Activated CD4-positive, alpha-beta T cell treated with anti-CD3 and anti-CD28 coated beads for 1 hour (primary cell): ENCODE measurements around the gene FAM170B.

Source experiments
- DNase-seq: peaks from one replicate; pipeline ENCODE4 v3.0.0-alpha.2; 2020

The FAM170B gene

GRCh38 chr10:49096890-49097445, 36.9 kb downstream of the FAM170B start:
- no peak for DNase-seq

DNA sequence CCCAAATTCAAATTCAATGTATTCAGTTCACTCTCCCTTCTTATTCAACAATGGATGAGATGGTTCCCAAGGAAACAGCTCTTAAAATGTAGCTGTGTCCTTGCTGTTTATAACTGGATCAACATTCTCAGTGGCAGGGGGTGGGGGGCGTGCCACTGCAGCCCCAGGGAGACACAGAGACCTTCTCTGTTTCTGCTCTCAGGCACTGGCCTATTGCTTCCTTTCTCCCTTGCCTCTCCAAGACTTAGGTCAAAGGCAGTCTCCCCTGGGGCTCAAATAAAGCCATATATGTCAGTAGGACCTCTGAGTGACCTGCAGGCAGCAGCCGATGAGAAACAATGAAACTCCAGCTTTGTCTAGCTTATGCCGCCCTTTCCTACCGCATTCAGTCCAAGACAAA, 39.2 kb downstream of the FAM170B start:
- no peak for DNase-seq

DNA sequence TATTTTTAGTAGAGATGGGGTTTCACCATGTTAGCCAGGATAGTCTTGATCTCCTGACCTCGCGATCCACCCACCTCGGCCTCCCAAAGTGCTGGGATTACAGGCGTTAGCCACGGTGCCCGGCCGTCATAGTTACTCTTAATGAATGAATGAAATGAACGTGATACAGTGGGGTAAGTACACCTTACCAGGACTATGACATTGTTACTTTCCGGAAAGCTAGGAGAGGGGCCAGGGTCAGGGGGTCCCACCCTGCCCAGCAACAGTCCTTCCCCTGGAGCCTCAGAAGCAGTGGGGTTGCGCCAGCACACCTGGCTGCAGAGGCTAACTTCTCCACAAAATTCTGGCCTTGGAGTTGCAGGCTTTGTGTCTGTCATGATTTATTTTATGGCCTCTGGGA, 39.9 kb downstream of the FAM170B start:
- DNase-seq, result no peak

GRCh38 chr10:49092477-49092876, 41.3 kb downstream of the FAM170B start:
- no peak for DNase-seq

DNA sequence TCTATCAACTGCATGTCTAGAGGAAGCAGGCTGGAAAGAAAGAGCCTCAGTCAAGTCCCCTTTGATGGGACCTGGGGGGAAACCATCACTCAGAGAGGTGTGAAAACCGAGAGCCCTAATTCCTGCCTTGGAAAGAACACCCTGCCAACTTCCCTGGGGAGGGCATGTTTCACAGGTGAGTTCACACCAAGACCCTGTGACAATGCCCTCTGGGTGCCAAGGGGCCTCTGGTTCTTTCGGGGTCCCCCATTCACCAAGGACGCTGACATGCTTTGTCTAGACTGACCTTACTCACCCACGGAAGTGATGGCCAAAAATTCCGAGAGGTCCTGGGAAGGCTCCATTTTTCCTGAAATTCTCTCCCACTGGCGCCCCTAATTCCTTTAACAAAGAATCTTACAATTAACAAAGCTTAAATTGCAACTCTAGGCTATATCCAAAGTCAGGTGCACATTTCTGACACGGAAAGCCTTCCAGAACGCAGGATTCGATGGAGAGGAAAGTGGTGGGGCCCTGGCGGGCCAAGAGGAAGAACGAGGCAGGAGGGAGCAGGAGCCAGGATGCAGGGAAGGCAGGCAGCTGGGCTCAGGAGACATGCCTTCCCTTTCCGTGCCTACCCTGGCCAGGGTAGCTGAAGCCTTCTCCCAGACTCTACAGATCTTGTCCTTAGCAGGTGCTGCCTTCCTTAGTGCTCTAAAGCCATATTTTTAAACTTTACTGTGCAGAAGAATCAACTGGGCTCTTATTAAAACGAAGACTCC, 42.2 kb downstream of the FAM170B start:
- no peak for DNase-seq

DNA sequence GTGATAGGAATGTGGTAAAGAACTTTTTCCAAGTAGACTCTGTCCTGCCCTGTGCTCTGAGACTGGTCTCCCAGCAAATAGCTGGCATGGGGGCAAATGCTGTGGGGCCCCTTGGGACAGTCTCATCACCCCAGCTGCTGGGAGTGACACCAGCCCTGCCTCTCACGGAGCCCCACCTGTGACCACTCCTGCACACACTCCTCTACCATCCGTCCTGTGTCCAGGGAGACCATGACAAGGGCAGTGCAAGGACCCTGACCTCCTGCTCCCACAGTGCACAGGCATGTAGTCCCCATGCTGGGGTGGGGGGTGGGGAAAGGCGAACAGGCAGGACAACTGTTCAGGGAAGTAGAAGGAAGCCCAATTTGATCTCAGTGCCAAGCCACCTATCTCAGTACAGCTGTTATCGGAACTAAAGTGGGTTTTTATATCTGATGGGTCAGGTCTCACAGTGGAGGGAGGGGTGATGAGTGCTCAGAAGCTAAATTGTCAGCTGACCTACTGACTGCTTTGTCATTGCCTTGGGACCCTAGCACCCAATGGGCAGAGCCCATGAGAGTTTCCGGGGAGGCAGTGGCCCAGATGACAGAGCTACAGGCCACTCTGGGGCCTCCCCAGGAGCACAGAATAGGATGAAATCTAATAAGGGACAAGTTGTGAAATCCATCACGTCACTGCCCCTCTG, 43.0 kb downstream of the FAM170B start:
- no peak for DNase-seq

DNA sequence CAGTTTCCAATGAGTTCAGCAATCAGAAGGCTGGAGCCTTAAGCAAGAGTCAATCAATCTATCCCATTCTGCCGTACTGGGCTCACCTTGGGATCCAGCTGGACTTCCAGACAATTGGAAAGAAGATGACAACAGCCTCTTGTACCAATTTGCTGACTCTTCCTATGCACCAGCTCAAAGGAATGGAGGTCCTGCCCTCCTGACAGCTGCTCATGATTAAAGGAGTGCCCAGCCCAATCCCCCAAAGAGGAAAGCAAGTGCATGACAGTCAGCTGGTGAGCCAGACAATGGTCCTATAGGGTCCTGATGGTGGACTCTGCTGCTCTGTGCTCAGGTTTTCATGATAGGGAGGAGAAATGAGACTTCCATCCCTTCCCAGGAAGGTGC, 43.6 kb downstream of the FAM170B start:
- no peak for DNase-seq

GRCh38 chr10:49089557-49090188, 44.1 kb downstream of the FAM170B start:
- DNase-seq, result no peak

DNA sequence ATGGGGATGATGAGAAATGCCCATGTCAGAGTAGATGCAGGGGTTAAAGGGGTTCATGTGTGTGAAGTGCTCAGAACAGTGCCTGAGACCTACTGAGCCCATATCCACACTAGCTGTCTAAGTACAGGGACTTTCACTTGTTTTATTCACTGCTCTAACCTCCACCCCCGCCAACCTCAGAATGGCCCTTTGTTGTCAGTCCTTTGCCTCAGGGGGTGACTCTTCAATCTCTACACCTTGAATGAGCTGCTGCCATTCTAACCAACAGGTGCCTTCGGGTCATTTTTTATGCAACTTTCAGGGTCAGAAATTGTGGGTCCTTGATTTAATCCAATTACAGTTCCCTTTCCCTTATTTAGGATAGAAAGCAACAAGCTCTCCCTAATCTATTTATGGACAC, 44.7 kb downstream of the FAM170B start:
- no peak for DNase-seq

GRCh38 chr10:49086889-49087288, 46.9 kb downstream of the FAM170B start:
- DNase-seq, result no peak

- DNase-seq, result no peak
Measured at GRCh38 chr10:49083261-49083660, 50.6 kb downstream of the FAM170B start.

GRCh38 chr10:49082766-49083165, 51.1 kb downstream of the FAM170B start:
- DNase-seq, result no peak

DNA sequence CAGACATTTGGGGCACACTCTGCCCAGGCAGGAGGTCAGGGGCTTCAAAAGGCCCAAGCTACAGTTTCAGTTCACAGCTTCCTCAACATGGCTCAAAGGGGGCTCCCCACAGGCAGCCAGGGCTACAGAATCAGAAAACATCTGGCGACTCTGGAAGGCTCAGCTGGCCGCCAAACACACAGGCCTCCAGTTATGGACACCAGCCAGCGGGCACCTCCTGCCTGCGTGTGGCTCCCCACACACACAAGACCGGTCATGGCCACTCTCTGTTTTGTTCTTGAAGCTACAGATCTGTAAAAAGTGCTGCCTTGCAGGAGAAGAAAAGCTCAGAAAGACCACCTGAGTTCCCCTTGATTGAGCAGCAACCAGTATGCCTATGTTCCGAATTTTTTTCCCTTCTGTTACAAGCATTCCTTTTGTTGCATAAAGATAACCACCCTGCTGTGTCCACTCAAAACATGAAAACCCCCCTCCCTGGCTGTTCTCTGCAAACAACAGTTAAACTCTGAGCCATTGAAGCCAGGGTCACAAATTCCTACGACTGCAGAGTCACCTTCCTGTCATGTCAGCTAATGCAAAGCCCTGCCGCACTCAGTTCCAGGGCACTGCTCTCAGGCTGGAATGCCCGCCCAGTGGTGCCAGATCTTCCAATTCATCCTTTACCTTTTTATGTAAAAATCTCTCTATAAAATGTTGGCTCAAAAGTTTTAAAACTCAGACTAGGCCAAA, 52.1 kb downstream of the FAM170B start:
- DNase-seq, result no peak
